ENCODE measurements around the gene HTT. TPM values are rescaled to one million over a fixed set of nuclear protein-coding genes. Genes with fewer than 3 reads are reported as not detected.
"Not testable (repeated sequence)": the region's sequence is repeated elsewhere in the genome, so short reads cannot be mapped to it uniquely, and the experiment has no call there.

The HTT gene
- total RNA-seq, 4 donors from 2014 or later: 50.1 to 192 (median 81.0) TPM

DNA sequence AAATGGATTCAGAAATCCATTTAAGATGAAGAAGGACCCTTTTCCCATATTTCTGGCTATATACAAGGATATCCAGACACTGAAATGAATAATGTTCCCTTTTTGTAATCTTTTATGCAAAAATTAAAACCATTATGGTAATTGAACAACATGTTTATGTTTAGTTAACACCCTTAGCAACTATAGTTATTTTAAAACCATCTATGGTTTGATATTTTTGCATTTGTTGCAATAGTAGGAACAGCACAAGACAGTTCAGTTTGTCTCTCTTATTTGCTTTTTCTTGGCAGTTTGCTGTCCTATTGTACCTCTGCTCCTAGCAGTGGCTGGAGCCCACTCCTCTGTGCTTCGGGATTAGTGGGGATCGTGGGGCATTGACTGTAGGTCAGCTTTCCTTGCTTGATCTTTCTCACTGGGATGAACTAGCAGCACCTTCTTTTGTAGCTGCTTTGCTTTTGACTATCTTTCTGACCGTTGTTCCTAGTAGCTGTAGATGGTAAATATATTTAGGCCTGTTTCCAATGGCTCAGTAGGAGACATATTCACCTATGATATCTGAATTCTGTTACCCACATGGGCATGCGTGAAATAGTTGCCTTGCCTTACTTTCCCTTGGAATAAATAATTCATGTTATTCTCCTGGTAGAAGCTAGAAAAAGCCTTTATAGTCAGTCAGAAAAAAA, 12.8 kb downstream of the HTT start:
- peaks cover 11% of the 10 kb centered on the region for H3K4me1 ChIP-seq
- WGBS: 92% methylated on average over 4 of the region's 4 CpGs
- no peak overlapping the region for H3K4me3 ChIP-seq
- H3K27ac ChIP-seq: no peak overlapping the region
- TF ChIP-seq POLR2A (IDR thresholded peaks at IDR 0.05) (no peak), POLR2AphosphoS5 (IDR thresholded peaks at IDR 0.05) (no peak), EP300 (IDR thresholded peaks at IDR 0.05) (no peak)
- TF ChIP-seq, protein P1, sequence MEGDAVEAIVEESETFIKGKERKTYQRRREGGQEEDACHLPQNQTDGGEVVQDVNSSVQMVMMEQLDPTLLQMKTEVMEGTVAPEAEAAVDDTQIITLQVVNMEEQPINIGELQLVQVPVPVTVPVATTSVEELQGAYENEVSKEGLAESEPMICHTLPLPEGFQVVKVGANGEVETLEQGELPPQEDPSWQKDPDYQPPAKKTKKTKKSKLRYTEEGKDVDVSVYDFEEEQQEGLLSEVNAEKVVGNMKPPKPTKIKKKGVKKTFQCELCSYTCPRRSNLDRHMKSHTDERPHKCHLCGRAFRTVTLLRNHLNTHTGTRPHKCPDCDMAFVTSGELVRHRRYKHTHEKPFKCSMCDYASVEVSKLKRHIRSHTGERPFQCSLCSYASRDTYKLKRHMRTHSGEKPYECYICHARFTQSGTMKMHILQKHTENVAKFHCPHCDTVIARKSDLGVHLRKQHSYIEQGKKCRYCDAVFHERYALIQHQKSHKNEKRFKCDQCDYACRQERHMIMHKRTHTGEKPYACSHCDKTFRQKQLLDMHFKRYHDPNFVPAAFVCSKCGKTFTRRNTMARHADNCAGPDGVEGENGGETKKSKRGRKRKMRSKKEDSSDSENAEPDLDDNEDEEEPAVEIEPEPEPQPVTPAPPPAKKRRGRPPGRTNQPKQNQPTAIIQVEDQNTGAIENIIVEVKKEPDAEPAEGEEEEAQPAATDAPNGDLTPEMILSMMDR (IDR thresholded peaks at IDR 0.05): no peak
- peaks cover 31% of the 10 kb centered on the region for H3K36me3 ChIP-seq
- H3K9me3 ChIP-seq: no peaks in the 10 kb centered on the region
- no peak for DNase-seq (ENCODE audit: low spot score in 2 of 2)
- H3K27me3 ChIP-seq: no peaks in the 10 kb centered on the region

DNA sequence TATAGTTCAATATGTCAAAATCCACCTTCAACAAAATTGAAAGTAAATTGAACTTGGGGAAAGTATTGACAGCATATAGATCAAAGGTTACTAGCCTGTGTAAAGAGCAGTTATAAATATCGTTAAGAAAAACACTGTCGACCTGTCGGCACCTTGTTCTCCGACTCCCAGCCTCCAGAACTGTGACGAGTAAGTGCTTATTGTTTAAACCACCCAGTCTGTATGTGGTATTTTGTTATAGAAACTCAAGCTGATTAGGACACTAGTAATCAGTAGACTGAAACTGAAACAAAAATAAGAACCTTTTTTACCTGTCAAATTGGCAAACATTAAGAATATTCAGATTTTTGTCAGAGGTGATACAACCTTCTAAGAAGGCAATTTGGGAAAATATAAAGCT, 17.0 kb downstream of the HTT start:
- Histone ChIP-seq H3K9me3 (no peaks in the 10 kb centered on the region), H3K27me3 (no peaks in the 10 kb centered on the region), H3K27ac (no peak overlapping the region), H3K36me3 (peaks cover 48% of the 10 kb centered on the region), H3K4me3 (no peak overlapping the region), H3K4me1 (no peaks in the 10 kb centered on the region)
- DNase-seq (ENCODE audit: low spot score in 2 of 2): no peak
- TF ChIP-seq, protein P1 (IDR thresholded peaks at IDR 0.05): no peak
- TF ChIP-seq POLR2A (IDR thresholded peaks at IDR 0.05): no peak
- no peak for TF ChIP-seq POLR2AphosphoS5 (IDR thresholded peaks at IDR 0.05)
- TF ChIP-seq EP300 (IDR thresholded peaks at IDR 0.05): no peak
- WGBS: 77% methylated on average over 5 of the region's 5 CpGs

- WGBS: 94% methylated on average over 15 of the region's 28 CpGs
- peaks cover 39% of the 10 kb centered on the region for H3K36me3 ChIP-seq
- not testable (repeated sequence) for H3K27me3 ChIP-seq; H3K27ac ChIP-seq; H3K9me3 ChIP-seq; H3K4me1 ChIP-seq; H3K4me3 ChIP-seq; DNase-seq (ENCODE audit: low spot score in 2 of 2)
These were observed 20.2 kb downstream of the HTT start for GRCh38 chr4:3094701-3095100.

GRCh38 chr4:3096202-3096601, 21.7 kb downstream of the HTT start:
- 93% methylated on average over 3 of the region's 3 CpGs for WGBS
- H3K36me3 ChIP-seq: peaks cover 45% of the 10 kb centered on the region
- H3K9me3 ChIP-seq: no peaks in the 10 kb centered on the region
- no peaks in the 10 kb centered on the region for H3K27me3 ChIP-seq
- TF ChIP-seq, protein P1 (IDR thresholded peaks at IDR 0.05): no peak
- no peak for TF ChIP-seq EP300 (IDR thresholded peaks at IDR 0.05)
- TF ChIP-seq POLR2AphosphoS5 (IDR thresholded peaks at IDR 0.05): no peak
- no peak for TF ChIP-seq POLR2A (IDR thresholded peaks at IDR 0.05)
- H3K4me3 ChIP-seq: no peak overlapping the region
- H3K27ac ChIP-seq: no peak overlapping the region
- no peak for DNase-seq (ENCODE audit: low spot score in 2 of 2)
- H3K4me1 ChIP-seq: no peaks in the 10 kb centered on the region

- Histone ChIP-seq H3K9me3 (no peaks in the 10 kb centered on the region), H3K27me3 (no peaks in the 10 kb centered on the region), H3K4me3 (no peak overlapping the region), H3K4me1 (no peaks in the 10 kb centered on the region), H3K36me3 (peaks cover 47% of the 10 kb centered on the region), H3K27ac (no peak overlapping the region)
- WGBS: 46% methylated on average over 2 of the region's 2 CpGs
- no peak for DNase-seq (ENCODE audit: low spot score in 2 of 2)
- no peak for TF ChIP-seq POLR2A (IDR thresholded peaks at IDR 0.05)
- TF ChIP-seq EP300 (IDR thresholded peaks at IDR 0.05): no peak
- TF ChIP-seq POLR2AphosphoS5 (IDR thresholded peaks at IDR 0.05): no peak
- TF ChIP-seq, protein P1 (IDR thresholded peaks at IDR 0.05): no peak
These were observed 23.9 kb downstream of the HTT start for GRCh38 chr4:3098346-3098745.

All from suprapubic skin (tissue), 4 donors.